Measurements from ENCODE around the gene THOC7. TPM values are rescaled to one million over a fixed set of nuclear protein-coding genes. Genes with fewer than 3 reads are reported as not detected.

Gene THOC7
- total RNA-seq, 1 donor from 2014 or later, result 30.0 TPM

- DNase-seq (ENCODE audit: low read depth), result no peak
- FAIRE-seq, result no peak
- Histone ChIP-seq H3K36me3 (ENCODE audit: control insufficient read depth, insufficient read depth, low read length) (no peaks in the 10 kb centered on the region), H3K27me3 (ENCODE audit: control insufficient read depth, insufficient read depth, low read length) (no peaks in the 10 kb centered on the region), H3K4me3 (ENCODE audit: low read depth, low read length) (no peak overlapping the region)
- no peak for TF ChIP-seq CTCF (IDR thresholded peaks at IDR 0.05; ENCODE audit: insufficient read depth, low read length, severe bottlenecking)
Observed at GRCh38 chr3:63798949-63799348, 64.7 kb downstream of the THOC7 start.

GRCh38 chr3:63798544-63798943 is 65.1 kb downstream of the THOC7 start:
- Histone ChIP-seq H3K4me3 (ENCODE audit: low read depth, low read length) (no peak overlapping the region), H3K27me3 (ENCODE audit: control insufficient read depth, insufficient read depth, low read length) (no peaks in the 10 kb centered on the region), H3K36me3 (ENCODE audit: control insufficient read depth, insufficient read depth, low read length) (no peaks in the 10 kb centered on the region)
- no peak for DNase-seq (ENCODE audit: low read depth)
- no peak for TF ChIP-seq CTCF (IDR thresholded peaks at IDR 0.05; ENCODE audit: insufficient read depth, low read length, severe bottlenecking)
- no peak for FAIRE-seq

- no peak overlapping the region for H3K4me3 ChIP-seq (ENCODE audit: low read depth, low read length)
- TF ChIP-seq CTCF (IDR thresholded peaks at IDR 0.05; ENCODE audit: insufficient read depth, low read length, severe bottlenecking), result no peak
- H3K27me3 ChIP-seq (ENCODE audit: control insufficient read depth, insufficient read depth, low read length), result no peaks in the 10 kb centered on the region
- peak; percentile 11 for DNase-seq (ENCODE audit: low read depth)
- no peaks in the 10 kb centered on the region for H3K36me3 ChIP-seq (ENCODE audit: control insufficient read depth, insufficient read depth, low read length)
- peak; percentile 89 for FAIRE-seq
Observed at GRCh38 chr3:63795438-63795837, 68.2 kb downstream of the THOC7 start.

GRCh38 chr3:63791974-63792373 is 71.6 kb downstream of the THOC7 start:
- Histone ChIP-seq H3K27me3 (ENCODE audit: control insufficient read depth, insufficient read depth, low read length) (no peaks in the 10 kb centered on the region), H3K4me3 (ENCODE audit: low read depth, low read length) (no peak overlapping the region), H3K36me3 (ENCODE audit: control insufficient read depth, insufficient read depth, low read length) (no peaks in the 10 kb centered on the region)
- TF ChIP-seq CTCF (IDR thresholded peaks at IDR 0.05; ENCODE audit: insufficient read depth, low read length, severe bottlenecking), result peak; percentile 46
- peak; percentile 78 for DNase-seq (ENCODE audit: low read depth)
- FAIRE-seq, result no peak

Other genes with a start within 250 kb of the THOC7 start
- gene SNTN, start 211.1 kb downstream of the THOC7 start, total RNA-seq, result not detected in 2 replicates
- gene C3orf49, start 44.5 kb downstream of the THOC7 start, total RNA-seq, result not detected in 2 replicates
- gene ATXN7, start 62 bp upstream of the THOC7 start, total RNA-seq, result 8.7 and 9.5 TPM in 2 replicates
- not detected in 2 replicates for gene SCAANT1, start 48.6 kb upstream of the THOC7 start, total RNA-seq
- gene PSMD6, start 159.7 kb upstream of the THOC7 start, total RNA-seq, result 52.9 and 82.2 TPM in 2 replicates